H9 (cell line): Measurements from ENCODE around the gene CENPP. TPM values are rescaled to one million over a fixed set of nuclear protein-coding genes. Genes with fewer than 3 reads are reported as not detected.

Experiments used
- DNase-seq: peaks from one replicate; pipeline ENCODE4 v3.0.0-alpha.2; 2017
- H2AFZ ChIP-seq: one replicate; pipeline ENCODE4 v1.6.1; 2013; ENCODE audit warnings: mild to moderate bottlenecking, low read length, control low read depth, moderate library complexity
- H2AK5ac ChIP-seq: 2 replicates; pipeline ENCODE4 v1.6.1; 2013; ENCODE audit warnings: low read length, control low read depth, mixed read lengths; ENCODE audit not compliant: insufficient read length
- H2BK120ac ChIP-seq: one replicate; pipeline ENCODE4 v1.6.1; 2013; ENCODE audit warnings: low read depth, mild to moderate bottlenecking, low read length, control low read depth, inconsistent platforms; ENCODE audit not compliant: poor library complexity, severe bottlenecking
- H2BK12ac ChIP-seq: 2 replicates; pipeline ENCODE4 v1.6.1; 2013; ENCODE audit warnings: low read length, control low read depth, mixed read lengths, low read depth; ENCODE audit not compliant: insufficient read length
- H2BK15ac ChIP-seq: 2 replicates; pipeline ENCODE4 v1.6.1; 2013; ENCODE audit warnings: low read depth, low read length, control low read depth
- H2BK20ac ChIP-seq: one replicate; pipeline ENCODE4 v1.6.1; 2013; ENCODE audit warnings: low read depth, mild to moderate bottlenecking, low read length, control low read depth, inconsistent platforms; ENCODE audit not compliant: poor library complexity, severe bottlenecking
- H2BK5ac ChIP-seq: 2 replicates; pipeline ENCODE4 v1.6.1; 2013; ENCODE audit warnings: low read length, control low read depth, mixed read lengths; ENCODE audit not compliant: insufficient read length
- H3K14ac ChIP-seq: 2 replicates; pipeline ENCODE4 v1.6.1; 2013; ENCODE audit warnings: low read length, control low read depth; ENCODE audit not compliant: insufficient read depth
- H3K18ac ChIP-seq: 2 replicates; pipeline ENCODE4 v1.6.1; 2013; ENCODE audit warnings: low read depth, mild to moderate bottlenecking, mixed read lengths, low read length, control low read depth; ENCODE audit not compliant: insufficient read length
- H3K23ac ChIP-seq: 2 replicates; pipeline ENCODE4 v1.6.1; 2013; ENCODE audit warnings: low read length, control low read depth, mixed read lengths, low read depth; ENCODE audit not compliant: insufficient read length
- H3K23me2 ChIP-seq: 2 replicates; pipeline ENCODE4 v1.6.1; 2013; ENCODE audit warnings: low read depth, mild to moderate bottlenecking, mixed read lengths, low read length, control low read depth; ENCODE audit not compliant: insufficient read length, poor library complexity, severe bottlenecking
- H3K27ac ChIP-seq: 2 replicates; pipeline ENCODE4 v1.5.1; 2013; ENCODE audit warnings: low read length, control low read depth, mixed read lengths, low read depth; ENCODE audit not compliant: insufficient read length
- H3K27me3 ChIP-seq: 2 replicates; pipeline ENCODE4 v1.6.1; 2013; ENCODE audit warnings: low read length, control low read depth, inconsistent platforms; ENCODE audit not compliant: insufficient read depth
- H3K4ac ChIP-seq: 2 replicates; pipeline ENCODE4 v1.6.1; 2013; ENCODE audit warnings: low read depth, mild to moderate bottlenecking, control low read depth, inconsistent platforms, low read length, moderate library complexity
- H3K4me1 ChIP-seq: 2 replicates; pipeline ENCODE4 v1.6.1; 2013; ENCODE audit warnings: low read length, control low read depth, inconsistent platforms; ENCODE audit not compliant: insufficient read depth
- H3K4me2 ChIP-seq: 2 replicates; pipeline ENCODE4 v1.6.1; 2013; ENCODE audit warnings: low read length, control low read depth, mixed read lengths; ENCODE audit not compliant: insufficient read length, insufficient read depth
- H3K56ac ChIP-seq: 2 replicates; pipeline ENCODE4 v1.6.1; 2013; ENCODE audit warnings: low read depth, mild to moderate bottlenecking, mixed read lengths, low read length, control low read depth; ENCODE audit not compliant: insufficient read length
- H3K79me1 ChIP-seq: 2 replicates; pipeline ENCODE4 v1.6.1; 2013; ENCODE audit warnings: low read depth, mild to moderate bottlenecking, moderate library complexity, low read length, control low read depth, inconsistent platforms; ENCODE audit not compliant: insufficient read depth, poor library complexity, severe bottlenecking
- H3K79me2 ChIP-seq: 2 replicates; pipeline ENCODE4 v1.6.1; 2013; ENCODE audit warnings: low read length, control low read depth, inconsistent platforms; ENCODE audit not compliant: insufficient read depth
- H3K9ac ChIP-seq: 2 replicates; pipeline ENCODE4 v1.6.1; 2013; ENCODE audit warnings: low read length, control low read depth, mixed read lengths; ENCODE audit not compliant: insufficient read length; ENCODE audit errors: extremely low read depth
- H3K9me3 ChIP-seq: one replicate; pipeline ENCODE4 v1.6.1; 2013; ENCODE audit warnings: low read depth, low read length, inconsistent platforms; ENCODE audit not compliant: control insufficient read depth
- H3T11ph ChIP-seq: one replicate; pipeline ENCODE4 v1.6.1; 2013; ENCODE audit warnings: mild to moderate bottlenecking, low read length, control low read depth, inconsistent platforms
- H4K20me1 ChIP-seq: one replicate; pipeline ENCODE4 v1.6.1; 2013; ENCODE audit not compliant: control insufficient read depth, insufficient read length, insufficient read depth
- H4K5ac ChIP-seq: 2 replicates; pipeline ENCODE4 v1.6.1; 2013; ENCODE audit warnings: low read depth, mild to moderate bottlenecking, mixed read lengths, low read length, control low read depth; ENCODE audit not compliant: insufficient read length
- H4K8ac ChIP-seq: replicated peaks from 2 replicates; pipeline ENCODE4 v1.6.1; 2013; ENCODE audit warnings: low read length, control low read depth, mixed read lengths, low read depth; ENCODE audit not compliant: insufficient read length
- H4K91ac ChIP-seq: 2 replicates; pipeline ENCODE4 v1.6.1; 2013; ENCODE audit warnings: low read depth, mild to moderate bottlenecking, moderate library complexity, mixed read lengths, low read length, control low read depth; ENCODE audit not compliant: insufficient read length
- H3K27ac Mint-ChIP-seq, 3 experiments: 2 replicates in 2 of 3; 3 replicates in 1 of 3; pipeline ENCODE4 v1.8.0; 2020 to 2021; ENCODE audit warnings: mixed read lengths in 3 of 3, mild to moderate bottlenecking in 1 of 3, moderate library complexity in 1 of 3
- H3K27me3 Mint-ChIP-seq: 2 replicates; pipeline ENCODE4 v1.8.0; 2021; ENCODE audit warnings: low read depth, mild to moderate bottlenecking, moderate library complexity, mixed read lengths
- H3K36me3 Mint-ChIP-seq, 3 experiments: 2 replicates in 2 of 3; 3 replicates in 1 of 3; pipeline ENCODE4 v1.8.0; 2020 to 2021; ENCODE audit warnings: low read depth in 3 of 3, mixed read lengths in 3 of 3; ENCODE audit not compliant: insufficient read depth in 1 of 3
- H3K4me1 Mint-ChIP-seq, 2 experiments: 2 replicates each; pipeline ENCODE4 v1.8.0; 2020; ENCODE audit warnings: mixed read lengths in 2 of 2
- H3K4me3 Mint-ChIP-seq, 2 experiments: 2 replicates in 1 of 2; 3 replicates in 1 of 2; pipeline ENCODE4 v1.8.0; 2020 to 2021; ENCODE audit warnings: mild to moderate bottlenecking in 2 of 2, mixed read lengths in 2 of 2, moderate library complexity in 1 of 2
- H3K9me3 Mint-ChIP-seq, 2 experiments: 2 replicates in 1 of 2; 3 replicates in 1 of 2; pipeline ENCODE4 v1.8.0; 2020; ENCODE audit warnings: mild to moderate bottlenecking in 2 of 2, mixed read lengths in 2 of 2, moderate library complexity in 1 of 2
- WGBS: extraction: QIAGEN DNeasy Blood & Tissue Kit; methylation state at CpG from one replicate; pipeline ENCODE4 v1.1.7; 2013; ENCODE audit warnings: missing lambda C conversion rate, low lambda C conversion rate, mixed read lengths; ENCODE audit not compliant: insufficient read length; ENCODE audit errors: extremely low coverage; 5-methylcytosine and 5-hydroxymethylcytosine counted together
- total RNA-seq: library from RNA; stranded (reverse); gene quantifications from 2 replicates; pipeline ENCODE4 v1.2.1, GENCODE V29; 2021
- TF ChIP-seq, protein P1 (sequence below): fragments of 200-600 bp; sonication (generic); conservative IDR thresholded peaks from 3 replicates; pipeline ENCODE4 v1.8.0; 2021; ENCODE audit warnings: antibody characterized with exemption, mild to moderate bottlenecking

Gene CENPP
- total RNA-seq, 1 experiment from 2014 or later: 9.1 TPM

DNA sequence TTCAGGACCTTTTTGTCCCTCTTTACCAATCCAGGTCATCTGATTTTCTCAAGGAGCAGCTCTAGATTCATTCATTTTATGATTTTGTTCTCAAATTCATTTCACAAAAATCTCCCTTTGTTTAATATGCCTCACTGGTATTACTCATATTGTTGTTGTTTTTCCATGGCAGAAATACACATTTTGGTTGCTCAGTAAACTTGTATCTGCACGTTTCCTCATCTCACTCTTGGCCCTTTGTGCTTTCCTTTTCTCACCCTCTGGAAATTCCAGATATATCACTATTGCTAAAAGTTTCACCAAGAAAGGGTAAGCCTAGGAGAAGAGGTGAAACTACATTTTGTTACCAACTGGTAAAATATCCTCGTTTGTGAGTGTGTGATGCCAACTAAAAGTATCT lies 141.8 kb downstream of the CENPP start:
- Histone ChIP-seq H4K91ac (no peak overlapping the region), H3K27me3 (no peaks in the 10 kb centered on the region), H3K23me2 (no peaks in the 10 kb centered on the region), H3K79me1 (no peaks in the 10 kb centered on the region), H2BK15ac (no peak overlapping the region), H3K79me2 (no peaks in the 10 kb centered on the region), H4K20me1 (no peaks in the 10 kb centered on the region), H3K9ac (no peak overlapping the region), H2BK5ac (no peak overlapping the region), H4K5ac (no peak overlapping the region), H3K56ac (no peak overlapping the region), H3K9me3 (no peaks in the 10 kb centered on the region), H3K23ac (no peak overlapping the region), H2BK120ac (no peak overlapping the region), H3K27ac (no peak overlapping the region), H3K4me1 (0 out of 2 replicates have a peak, but pooled peaks cover 3% of the 10 kb centered on the region), H3T11ph (no peak overlapping the region), H2AFZ (no peak overlapping the region), H3K14ac (no peak overlapping the region), H3K4ac (no peak overlapping the region), H3K18ac (no peak overlapping the region), H4K8ac (no peak overlapping the region), H2AK5ac (no peak overlapping the region), H2BK12ac (no peak overlapping the region), H2BK20ac (no peak overlapping the region), H3K4me2 (no peak overlapping the region)
- Mint-ChIP-seq H3K4me1 (peaks cover 10 to 11% of the 10 kb centered on the region in 2 experiments), H3K9me3 (no peaks in the 10 kb centered on the region), H3K36me3 (no peaks in the 10 kb centered on the region), H3K4me3 (no peak overlapping the region), H3K27ac (no peak overlapping the region), H3K27me3 (no peaks in the 10 kb centered on the region)
- no CpG with 5 or more reads among the region's 2 CpGs for WGBS
- no peak for DNase-seq
- TF ChIP-seq, protein P1, sequence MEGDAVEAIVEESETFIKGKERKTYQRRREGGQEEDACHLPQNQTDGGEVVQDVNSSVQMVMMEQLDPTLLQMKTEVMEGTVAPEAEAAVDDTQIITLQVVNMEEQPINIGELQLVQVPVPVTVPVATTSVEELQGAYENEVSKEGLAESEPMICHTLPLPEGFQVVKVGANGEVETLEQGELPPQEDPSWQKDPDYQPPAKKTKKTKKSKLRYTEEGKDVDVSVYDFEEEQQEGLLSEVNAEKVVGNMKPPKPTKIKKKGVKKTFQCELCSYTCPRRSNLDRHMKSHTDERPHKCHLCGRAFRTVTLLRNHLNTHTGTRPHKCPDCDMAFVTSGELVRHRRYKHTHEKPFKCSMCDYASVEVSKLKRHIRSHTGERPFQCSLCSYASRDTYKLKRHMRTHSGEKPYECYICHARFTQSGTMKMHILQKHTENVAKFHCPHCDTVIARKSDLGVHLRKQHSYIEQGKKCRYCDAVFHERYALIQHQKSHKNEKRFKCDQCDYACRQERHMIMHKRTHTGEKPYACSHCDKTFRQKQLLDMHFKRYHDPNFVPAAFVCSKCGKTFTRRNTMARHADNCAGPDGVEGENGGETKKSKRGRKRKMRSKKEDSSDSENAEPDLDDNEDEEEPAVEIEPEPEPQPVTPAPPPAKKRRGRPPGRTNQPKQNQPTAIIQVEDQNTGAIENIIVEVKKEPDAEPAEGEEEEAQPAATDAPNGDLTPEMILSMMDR: no peak
